HepG2 (cell line): ENCODE measurements around the gene TTC5. TPM values are rescaled to one million over a fixed set of nuclear protein-coding genes. Genes with fewer than 3 reads are reported as not detected.

ENCODE experiments used
- EP300 ChIP-seq, 3 experiments: sonication (generic) in 1 of 3; formaldehyde crosslinking in 1 of 3; IDR thresholded peaks; 2 replicates each; pipeline versions ENCODE4 v1.5.1 to v1.6.1; 2011 to 2020; ENCODE audit warnings: low read depth in 2 of 3, low read length in 2 of 3, borderline replicate concordance in 1 of 3, improper control_type of control experiment in 1 of 3, mild to moderate bottlenecking in 1 of 3, missing genetic modification reagents in 1 of 3, moderate library complexity in 1 of 3
- ERF ChIP-seq: IDR thresholded peaks from 2 replicates; pipeline ENCODE4 v1.6.1; 2018; ENCODE audit warnings: missing biosample characterization, missing genetic modification reagents
- GATAD2A ChIP-seq: IDR thresholded peaks from 2 replicates; pipeline ENCODE4 v1.6.1; 2016
- KAT2B ChIP-seq: fragments of 150-350 bp; IDR thresholded peaks from 2 replicates; pipeline ENCODE4 v1.6.1; 2014; ENCODE audit warnings: low read depth, low read length, borderline replicate concordance
- RBM39 ChIP-seq: fragments of 200-400 bp; formaldehyde crosslinking; IDR thresholded peaks from one replicate; pipeline ENCODE4 v1.6.1; 2018; ENCODE audit warnings: antibody characterized with exemption, mild to moderate bottlenecking, low read depth, low read length; ENCODE audit not compliant: poor library complexity, severe bottlenecking
- SRSF9 ChIP-seq: fragments of 200-400 bp; formaldehyde crosslinking; IDR thresholded peaks from 2 replicates; pipeline ENCODE4 v1.6.1; 2018; ENCODE audit warnings: borderline replicate concordance, mild to moderate bottlenecking, low read depth, low read length; ENCODE audit not compliant: insufficient read depth, poor library complexity, severe bottlenecking
- THAP11 ChIP-seq: IDR thresholded peaks from 2 replicates; pipeline ENCODE4 v1.6.1; 2016; ENCODE audit warnings: missing biosample characterization, missing genetic modification reagents
- TRIM24 ChIP-seq: sonication (generic); formaldehyde crosslinking; IDR thresholded peaks from 2 replicates; pipeline ENCODE4 v1.8.0; 2022; ENCODE audit warnings: mild to moderate bottlenecking, missing genetic modification reagents
- ZC3H13 ChIP-seq: sonication (generic); formaldehyde crosslinking; IDR thresholded peaks from 2 replicates; pipeline ENCODE4 v1.8.1; 2023; ENCODE audit warnings: mild to moderate bottlenecking, missing genetic modification reagents, moderate library complexity
- ZMYM4 ChIP-seq: sonication (generic); formaldehyde crosslinking; IDR thresholded peaks from 2 replicates; pipeline ENCODE4 v1.8.1; 2023; ENCODE audit warnings: mild to moderate bottlenecking, missing genetic modification reagents
- ZNF24 ChIP-seq: fragments of 450-650 bp; IDR thresholded peaks from 2 replicates; pipeline ENCODE4 v1.6.1; 2017; ENCODE audit warnings: antibody characterized with exemption, mild to moderate bottlenecking
- ZNF264 ChIP-seq: sonication (generic); formaldehyde crosslinking; IDR thresholded peaks from 2 replicates; pipeline ENCODE4 v1.4.0; 2020; ENCODE audit warnings: missing genetic modification reagents
- ZNF350 ChIP-seq: sonication (generic); formaldehyde crosslinking; IDR thresholded peaks from 2 replicates; pipeline ENCODE4 v1.4.0; 2020; ENCODE audit warnings: mild to moderate bottlenecking, low read depth, missing genetic modification reagents, borderline replicate concordance
- ZNF496 ChIP-seq: sonication (generic); formaldehyde crosslinking; IDR thresholded peaks from 2 replicates; pipeline ENCODE4 v1.8.1; 2023; ENCODE audit warnings: mild to moderate bottlenecking, moderate library complexity, missing genetic modification reagents; ENCODE audit not compliant: insufficient replicate concordance
- ZNF547 ChIP-seq: sonication (generic); formaldehyde crosslinking; IDR thresholded peaks from 2 replicates; pipeline ENCODE4 v1.5.1; 2020; ENCODE audit warnings: mild to moderate bottlenecking, missing genetic modification reagents
- ZNF616 ChIP-seq: sonication (generic); formaldehyde crosslinking; IDR thresholded peaks from 2 replicates; pipeline ENCODE4 v1.5.0; 2020; ENCODE audit warnings: low read depth, mild to moderate bottlenecking, missing genetic modification reagents
- ZNF746 ChIP-seq: sonication (generic); formaldehyde crosslinking; IDR thresholded peaks from 2 replicates; pipeline ENCODE4 v1.8.0; 2022; ENCODE audit warnings: mild to moderate bottlenecking, missing genetic modification reagents
- polyA plus RNA-seq, 8 experiments: library from polyadenylated mRNA; depleted of rRNA in 3 of 8; stranded (reverse) in 7 of 8; unstranded in 1 of 8; fragments of >200 nt; fragmentation: Illumina TruSeq in 4 of 8; extraction: Trizol in 4 of 8; gene quantifications; 2 replicates each; pipeline versions ENCODE4 v1.2.1 to v1.2.3, GENCODE V29; 2011 to 2016; ENCODE audit warnings: low read depth in 4 of 8, missing spikeins in 1 of 8, mixed read lengths in 1 of 8; ENCODE audit not compliant: insufficient read depth in 1 of 8
- total RNA-seq, 5 experiments: library from RNA; depleted of rRNA; stranded (reverse); fragments of >200 nt; fragmentation: Illumina TruSeq; extraction: Trizol; gene quantifications; 2 replicates each; pipeline ENCODE4 v1.2.3, GENCODE V29; 2016; ENCODE audit warnings: low read depth in 1 of 5
- TF ChIP-seq, protein P1 (sequence below): IDR thresholded peaks from 2 replicates; pipeline ENCODE4 v1.6.1; 2016; ENCODE audit warnings: mild to moderate bottlenecking
- TF ChIP-seq, protein P2 (sequence below): sonication (generic); formaldehyde crosslinking; IDR thresholded peaks from 2 replicates; pipeline ENCODE4 v1.4.0; 2020; ENCODE audit warnings: mild to moderate bottlenecking, low read depth, missing genetic modification reagents
- TF ChIP-seq, protein P3 (sequence below): sonication (generic); formaldehyde crosslinking; conservative IDR thresholded peaks from 2 replicates; pipeline ENCODE4 v1.4.0; 2020; ENCODE audit warnings: mild to moderate bottlenecking, missing genetic modification reagents, moderate library complexity
- TF ChIP-seq, protein P4 (sequence below): sonication (generic); formaldehyde crosslinking; IDR thresholded peaks from 2 replicates; pipeline ENCODE4 v1.5.0; 2020; ENCODE audit warnings: missing genetic modification reagents
- TF ChIP-seq, protein P5 (sequence below): sonication (generic); formaldehyde crosslinking; IDR thresholded peaks from 2 replicates; pipeline ENCODE4 v1.4.0; 2020; ENCODE audit warnings: low read depth, mild to moderate bottlenecking, missing genetic modification reagents

The TTC5 gene
- total and polyA plus RNA-seq, 2 of the 13 experiments (the other 11 are each of a cell fraction or from before 2014, with no cell fraction given) = 8.7 to 28.5 TPM

DNA sequence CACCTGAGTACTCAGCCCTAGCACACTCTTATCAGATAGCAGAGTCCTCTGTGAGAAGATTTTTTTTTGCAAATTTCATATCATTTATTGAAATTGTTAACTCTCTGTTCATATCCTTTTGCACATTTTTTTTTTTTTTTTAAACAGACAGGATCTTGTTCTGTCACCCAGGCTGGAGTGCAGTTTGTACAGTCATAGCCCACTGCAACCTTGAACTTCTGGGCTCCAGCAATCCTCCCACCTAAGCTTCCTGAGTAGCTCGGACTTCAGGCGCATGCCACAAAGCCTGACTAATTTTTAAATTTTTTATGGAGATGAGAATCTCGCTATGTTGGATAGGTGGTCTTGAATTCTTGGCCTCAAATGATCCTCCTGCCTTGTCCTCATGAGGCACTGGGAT, 42.0 kb upstream of the TTC5 start (continued):
- TF ChIP-seq THAP11 (CRISPR knock-in tag) (no peak), ZNF496 (no peak), ERF (CRISPR knock-in tag) (0 out of 2 replicates have a peak, but pooled peaks have one; percentile 29), ZNF746 (CRISPR knock-in tag) (no peak), EP300 (IDR thresholded peaks at IDR 0.05; ENCODE audit: low read depth in 2 of 2, low read length in 2 of 2) (0 out of 4 replicates have a peak, but pooled peaks of 1 of the 2 experiments have one; percentile 27), EP300 (CRISPR knock-in tag; IDR thresholded peaks at IDR 0.05; ENCODE audit: borderline replicate concordance) (no peak), ZC3H13 (CRISPR knock-in tag) (no peak), RBM39 (no peak), ZNF350 (CRISPR knock-in tag) (no peak), GATAD2A (no peak), KAT2B (no peak), ZNF547 (CRISPR knock-in tag) (no peak), ZNF24 (no peak), SRSF9 (no peak), TRIM24 (CRISPR knock-in tag) (no peak), ZNF264 (CRISPR knock-in tag) (no peak), ZMYM4 (0 out of 2 replicates have a peak, but pooled peaks have one; percentile 29), ZNF616 (CRISPR knock-in tag) (no peak)
- TF ChIP-seq, protein P1, sequence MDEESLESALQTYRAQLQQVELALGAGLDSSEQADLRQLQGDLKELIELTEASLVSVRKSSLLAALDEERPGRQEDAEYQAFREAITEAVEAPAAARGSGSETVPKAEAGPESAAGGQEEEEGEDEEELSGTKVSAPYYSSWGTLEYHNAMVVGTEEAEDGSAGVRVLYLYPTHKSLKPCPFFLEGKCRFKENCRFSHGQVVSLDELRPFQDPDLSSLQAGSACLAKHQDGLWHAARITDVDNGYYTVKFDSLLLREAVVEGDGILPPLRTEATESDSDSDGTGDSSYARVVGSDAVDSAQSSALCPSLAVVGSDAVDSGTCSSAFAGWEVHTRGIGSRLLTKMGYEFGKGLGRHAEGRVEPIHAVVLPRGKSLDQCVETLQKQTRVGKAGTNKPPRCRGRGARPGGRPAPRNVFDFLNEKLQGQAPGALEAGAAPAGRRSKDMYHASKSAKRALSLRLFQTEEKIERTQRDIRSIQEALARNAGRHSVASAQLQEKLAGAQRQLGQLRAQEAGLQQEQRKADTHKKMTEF (CRISPR knock-in tag) = peak; percentile 50; the same call in 1 of the 2 replicates
- TF ChIP-seq, protein P2, sequence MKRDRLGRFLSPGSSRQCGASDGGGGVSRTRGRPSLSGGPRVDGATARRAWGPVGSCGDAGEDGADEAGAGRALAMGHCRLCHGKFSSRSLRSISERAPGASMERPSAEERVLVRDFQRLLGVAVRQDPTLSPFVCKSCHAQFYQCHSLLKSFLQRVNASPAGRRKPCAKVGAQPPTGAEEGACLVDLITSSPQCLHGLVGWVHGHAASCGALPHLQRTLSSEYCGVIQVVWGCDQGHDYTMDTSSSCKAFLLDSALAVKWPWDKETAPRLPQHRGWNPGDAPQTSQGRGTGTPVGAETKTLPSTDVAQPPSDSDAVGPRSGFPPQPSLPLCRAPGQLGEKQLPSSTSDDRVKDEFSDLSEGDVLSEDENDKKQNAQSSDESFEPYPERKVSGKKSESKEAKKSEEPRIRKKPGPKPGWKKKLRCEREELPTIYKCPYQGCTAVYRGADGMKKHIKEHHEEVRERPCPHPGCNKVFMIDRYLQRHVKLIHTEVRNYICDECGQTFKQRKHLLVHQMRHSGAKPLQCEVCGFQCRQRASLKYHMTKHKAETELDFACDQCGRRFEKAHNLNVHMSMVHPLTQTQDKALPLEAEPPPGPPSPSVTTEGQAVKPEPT (CRISPR knock-in tag) = no peak
- TF ChIP-seq, protein P3, sequence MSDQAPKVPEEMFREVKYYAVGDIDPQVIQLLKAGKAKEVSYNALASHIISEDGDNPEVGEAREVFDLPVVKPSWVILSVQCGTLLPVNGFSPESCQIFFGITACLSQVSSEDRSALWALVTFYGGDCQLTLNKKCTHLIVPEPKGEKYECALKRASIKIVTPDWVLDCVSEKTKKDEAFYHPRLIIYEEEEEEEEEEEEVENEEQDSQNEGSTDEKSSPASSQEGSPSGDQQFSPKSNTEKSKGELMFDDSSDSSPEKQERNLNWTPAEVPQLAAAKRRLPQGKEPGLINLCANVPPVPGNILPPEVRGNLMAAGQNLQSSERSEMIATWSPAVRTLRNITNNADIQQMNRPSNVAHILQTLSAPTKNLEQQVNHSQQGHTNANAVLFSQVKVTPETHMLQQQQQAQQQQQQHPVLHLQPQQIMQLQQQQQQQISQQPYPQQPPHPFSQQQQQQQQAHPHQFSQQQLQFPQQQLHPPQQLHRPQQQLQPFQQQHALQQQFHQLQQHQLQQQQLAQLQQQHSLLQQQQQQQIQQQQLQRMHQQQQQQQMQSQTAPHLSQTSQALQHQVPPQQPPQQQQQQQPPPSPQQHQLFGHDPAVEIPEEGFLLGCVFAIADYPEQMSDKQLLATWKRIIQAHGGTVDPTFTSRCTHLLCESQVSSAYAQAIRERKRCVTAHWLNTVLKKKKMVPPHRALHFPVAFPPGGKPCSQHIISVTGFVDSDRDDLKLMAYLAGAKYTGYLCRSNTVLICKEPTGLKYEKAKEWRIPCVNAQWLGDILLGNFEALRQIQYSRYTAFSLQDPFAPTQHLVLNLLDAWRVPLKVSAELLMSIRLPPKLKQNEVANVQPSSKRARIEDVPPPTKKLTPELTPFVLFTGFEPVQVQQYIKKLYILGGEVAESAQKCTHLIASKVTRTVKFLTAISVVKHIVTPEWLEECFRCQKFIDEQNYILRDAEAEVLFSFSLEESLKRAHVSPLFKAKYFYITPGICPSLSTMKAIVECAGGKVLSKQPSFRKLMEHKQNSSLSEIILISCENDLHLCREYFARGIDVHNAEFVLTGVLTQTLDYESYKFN (CRISPR knock-in tag) = peak; percentile 58
- TF ChIP-seq, protein P4, sequence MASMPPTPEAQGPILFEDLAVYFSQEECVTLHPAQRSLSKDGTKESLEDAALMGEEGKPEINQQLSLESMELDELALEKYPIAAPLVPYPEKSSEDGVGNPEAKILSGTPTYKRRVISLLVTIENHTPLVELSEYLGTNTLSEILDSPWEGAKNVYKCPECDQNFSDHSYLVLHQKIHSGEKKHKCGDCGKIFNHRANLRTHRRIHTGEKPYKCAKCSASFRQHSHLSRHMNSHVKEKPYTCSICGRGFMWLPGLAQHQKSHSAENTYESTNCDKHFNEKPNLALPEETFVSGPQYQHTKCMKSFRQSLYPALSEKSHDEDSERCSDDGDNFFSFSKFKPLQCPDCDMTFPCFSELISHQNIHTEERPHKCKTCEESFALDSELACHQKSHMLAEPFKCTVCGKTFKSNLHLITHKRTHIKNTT (CRISPR knock-in tag) = no peak
- TF ChIP-seq, protein P5, sequence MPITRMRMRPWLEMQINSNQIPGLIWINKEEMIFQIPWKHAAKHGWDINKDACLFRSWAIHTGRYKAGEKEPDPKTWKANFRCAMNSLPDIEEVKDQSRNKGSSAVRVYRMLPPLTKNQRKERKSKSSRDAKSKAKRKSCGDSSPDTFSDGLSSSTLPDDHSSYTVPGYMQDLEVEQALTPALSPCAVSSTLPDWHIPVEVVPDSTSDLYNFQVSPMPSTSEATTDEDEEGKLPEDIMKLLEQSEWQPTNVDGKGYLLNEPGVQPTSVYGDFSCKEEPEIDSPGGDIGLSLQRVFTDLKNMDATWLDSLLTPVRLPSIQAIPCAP = no peak
